Stimulated activated CD8-positive, alpha-beta memory T cell treated with anti-CD3 and anti-CD28 coated beads, Interleukin-12 subunit alpha, Interleukin-12 subunit beta, amount 100 ng/mL, for 24 hours (primary cell): ENCODE data around the gene CASR.

Experiments
- DNase-seq: peaks from one replicate; pipeline ENCODE4 v3.0.0-alpha.2; 2020; ENCODE audit errors: extremely low read depth

Gene CASR

GRCh38 chr3:122257644-122258364, 74.3 kb downstream of the CASR start:
- no peak for DNase-seq

- DNase-seq, result peak; percentile 8
Observed at GRCh38 chr3:122258757-122259371, 75.4 kb downstream of the CASR start.

DNA sequence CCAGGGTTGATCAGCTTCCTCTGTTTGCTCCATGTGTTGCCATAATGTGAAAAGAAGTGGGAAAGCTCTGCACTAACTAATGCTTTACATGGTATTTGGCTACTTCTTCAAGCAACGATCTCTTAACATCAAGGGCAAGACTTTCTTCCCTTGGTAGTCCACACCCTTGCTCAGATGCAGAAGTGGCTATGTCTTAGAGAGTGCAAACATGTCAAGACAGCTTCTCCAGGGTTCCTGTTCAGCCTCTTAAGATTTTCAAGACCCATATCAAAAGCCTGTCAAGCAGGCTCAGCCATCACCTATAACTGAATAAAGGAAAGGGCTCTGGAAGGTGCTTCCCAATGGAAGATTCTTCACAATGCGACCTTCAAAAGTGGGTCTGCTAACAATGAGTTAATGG, 76.7 kb downstream of the CASR start:
- DNase-seq, result no peak

DNA sequence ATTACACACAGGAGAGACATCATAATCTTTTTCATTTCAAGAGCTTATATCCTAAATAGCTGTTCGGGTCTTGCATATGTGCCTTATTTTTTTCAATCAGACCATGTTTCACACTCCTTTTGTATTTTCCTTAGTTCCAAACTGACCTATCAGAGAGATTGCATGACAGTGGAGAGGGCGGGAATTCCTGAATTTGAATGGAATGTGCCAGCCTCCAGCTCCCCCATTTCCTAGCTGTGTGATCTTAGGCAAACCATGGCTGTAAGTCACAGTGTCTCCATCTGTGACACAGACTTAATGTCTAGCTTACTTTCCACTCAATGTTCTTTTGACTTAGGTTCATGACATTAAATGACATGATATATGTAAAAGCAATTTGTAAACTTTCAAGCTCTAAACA, 79.6 kb downstream of the CASR start:
- no peak for DNase-seq

- no peak for DNase-seq
Observed at GRCh38 chr3:122263974-122264588, 80.6 kb downstream of the CASR start.

DNA sequence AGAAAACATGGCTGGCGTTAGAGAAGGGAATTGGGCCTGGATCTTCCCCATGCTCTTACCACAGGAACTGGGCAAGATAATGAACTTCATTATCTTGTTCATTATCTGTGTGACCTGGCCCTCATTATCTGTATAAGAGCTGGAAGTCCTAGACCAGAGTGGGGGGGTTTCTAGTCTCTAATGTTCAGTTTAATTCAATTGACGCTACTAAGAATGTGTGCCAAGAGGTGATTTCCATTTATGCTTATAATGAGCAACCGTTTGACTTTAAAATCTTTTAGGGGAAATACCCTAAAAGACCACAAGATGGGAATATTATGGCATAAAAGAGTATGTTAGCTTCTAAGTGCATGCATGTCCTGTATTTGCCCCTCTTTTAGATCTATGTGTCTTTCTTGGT, 82.5 kb downstream of the CASR start:
- no peak for DNase-seq

DNA sequence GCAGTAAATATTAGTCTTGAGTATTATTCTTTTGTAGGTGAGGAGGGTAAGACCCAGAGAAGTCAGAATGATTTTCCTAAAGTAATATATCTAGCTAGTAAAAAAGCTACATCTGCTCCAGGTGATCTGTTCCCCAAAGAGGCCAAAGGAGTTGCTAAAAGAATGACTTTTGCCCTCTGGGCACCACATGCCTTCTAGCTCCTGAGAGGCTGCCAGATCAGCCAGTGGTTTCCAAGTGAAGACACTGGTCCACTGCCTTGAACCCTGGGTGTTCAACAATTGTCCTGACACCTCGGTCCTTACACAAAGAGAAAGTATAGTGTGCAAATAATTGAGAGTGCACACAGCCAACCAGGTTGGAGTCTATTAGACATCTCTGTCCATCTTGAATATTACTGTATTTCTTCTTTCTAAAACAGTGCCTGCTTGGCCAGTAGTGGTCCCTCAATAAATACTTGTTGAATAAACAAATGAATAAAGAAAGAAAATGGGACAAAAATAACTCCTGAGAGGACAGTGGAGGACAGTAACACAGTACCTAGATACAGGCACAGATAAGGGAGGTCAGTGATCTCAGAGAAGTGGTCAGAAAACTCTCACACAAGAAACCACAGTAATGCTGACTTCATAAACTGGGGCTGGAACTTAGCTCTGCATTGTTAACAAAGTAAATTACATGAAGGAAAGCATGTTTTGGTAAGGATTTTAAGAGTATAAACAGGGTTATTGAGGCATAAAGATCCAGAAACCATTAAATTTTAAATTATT, 85.0 kb downstream of the CASR start:
- DNase-seq, result no peak

DNA sequence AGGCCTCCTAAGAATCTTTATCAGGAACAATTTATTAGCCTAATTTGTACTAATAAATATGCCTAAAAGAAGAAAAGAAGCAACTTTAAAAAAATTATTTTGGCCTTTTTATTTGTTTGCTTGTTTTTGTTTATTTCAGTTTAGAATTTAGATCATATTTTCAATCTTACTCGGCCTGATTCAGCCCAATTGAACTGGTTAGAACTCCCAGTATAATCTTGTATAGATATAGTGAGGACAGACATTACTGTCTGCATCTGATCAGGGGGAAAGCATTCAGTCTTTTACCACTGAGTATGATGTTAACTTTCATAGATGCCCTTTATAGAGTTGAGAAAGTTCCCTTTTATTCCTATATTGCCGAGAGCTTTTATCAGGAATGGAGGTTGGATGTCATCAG, 85.6 kb downstream of the CASR start:
- DNase-seq, result no peak

- DNase-seq, result no peak
Observed at GRCh38 chr3:122271246-122271898, 87.9 kb downstream of the CASR start.

DNA sequence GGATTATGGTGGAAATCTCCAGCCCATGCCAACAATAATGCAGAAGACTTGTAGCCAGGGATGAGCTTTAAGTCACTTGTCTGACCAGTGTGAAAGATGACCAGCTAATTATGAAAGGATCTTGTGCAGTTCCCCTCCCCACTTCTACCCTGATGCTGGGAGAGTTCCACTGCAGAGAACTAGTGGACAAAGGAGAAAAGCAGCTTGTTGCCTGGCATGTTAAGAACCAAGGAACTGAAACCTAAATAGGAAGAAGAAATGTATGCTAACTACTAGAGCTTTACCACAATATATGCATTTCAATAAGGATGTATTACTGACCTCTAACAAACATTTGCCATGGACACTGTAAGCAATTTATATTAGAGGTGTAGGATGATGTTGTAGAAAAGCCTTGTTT, 89.4 kb downstream of the CASR start:
- DNase-seq, result no peak

DNA sequence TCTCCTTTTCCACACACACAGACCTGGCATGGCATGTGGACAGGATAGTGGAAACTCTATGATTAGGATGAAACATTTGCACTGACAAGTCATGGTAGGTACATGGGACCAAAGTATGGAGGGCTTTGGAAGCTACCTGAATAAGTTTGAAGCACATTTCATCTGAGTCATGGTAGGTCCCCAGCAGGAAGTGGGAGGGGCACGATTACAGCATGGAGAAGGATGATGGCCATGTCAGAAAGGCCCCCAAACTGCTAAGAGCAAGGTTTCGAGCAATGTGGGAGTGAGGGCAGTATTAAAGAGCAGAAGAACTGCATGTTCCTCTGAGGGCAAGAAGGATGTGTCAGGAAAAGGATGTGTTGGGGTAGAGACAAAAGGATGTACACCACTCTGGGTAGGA, 90.0 kb downstream of the CASR start:
- no peak for DNase-seq

GRCh38 chr3:122281891-122282290, 98.4 kb downstream of the CASR start:
- no peak for DNase-seq

DNA sequence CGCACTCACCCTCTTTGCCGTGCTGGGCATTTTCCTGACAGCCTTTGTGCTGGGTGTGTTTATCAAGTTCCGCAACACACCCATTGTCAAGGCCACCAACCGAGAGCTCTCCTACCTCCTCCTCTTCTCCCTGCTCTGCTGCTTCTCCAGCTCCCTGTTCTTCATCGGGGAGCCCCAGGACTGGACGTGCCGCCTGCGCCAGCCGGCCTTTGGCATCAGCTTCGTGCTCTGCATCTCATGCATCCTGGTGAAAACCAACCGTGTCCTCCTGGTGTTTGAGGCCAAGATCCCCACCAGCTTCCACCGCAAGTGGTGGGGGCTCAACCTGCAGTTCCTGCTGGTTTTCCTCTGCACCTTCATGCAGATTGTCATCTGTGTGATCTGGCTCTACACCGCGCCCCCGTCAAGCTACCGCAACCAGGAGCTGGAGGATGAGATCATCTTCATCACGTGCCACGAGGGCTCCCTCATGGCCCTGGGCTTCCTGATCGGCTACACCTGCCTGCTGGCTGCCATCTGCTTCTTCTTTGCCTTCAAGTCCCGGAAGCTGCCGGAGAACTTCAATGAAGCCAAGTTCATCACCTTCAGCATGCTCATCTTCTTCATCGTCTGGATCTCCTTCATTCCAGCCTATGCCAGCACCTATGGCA, 100.5 kb downstream of the CASR start:
- no peak for DNase-seq

DNA sequence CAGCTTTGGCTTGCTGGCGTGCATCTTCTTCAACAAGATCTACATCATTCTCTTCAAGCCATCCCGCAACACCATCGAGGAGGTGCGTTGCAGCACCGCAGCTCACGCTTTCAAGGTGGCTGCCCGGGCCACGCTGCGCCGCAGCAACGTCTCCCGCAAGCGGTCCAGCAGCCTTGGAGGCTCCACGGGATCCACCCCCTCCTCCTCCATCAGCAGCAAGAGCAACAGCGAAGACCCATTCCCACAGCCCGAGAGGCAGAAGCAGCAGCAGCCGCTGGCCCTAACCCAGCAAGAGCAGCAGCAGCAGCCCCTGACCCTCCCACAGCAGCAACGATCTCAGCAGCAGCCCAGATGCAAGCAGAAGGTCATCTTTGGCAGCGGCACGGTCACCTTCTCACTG, 101.0 kb downstream of the CASR start:
- no peak for DNase-seq

GRCh38 chr3:122294359-122294758, 110.9 kb downstream of the CASR start:
- no peak for DNase-seq

DNA sequence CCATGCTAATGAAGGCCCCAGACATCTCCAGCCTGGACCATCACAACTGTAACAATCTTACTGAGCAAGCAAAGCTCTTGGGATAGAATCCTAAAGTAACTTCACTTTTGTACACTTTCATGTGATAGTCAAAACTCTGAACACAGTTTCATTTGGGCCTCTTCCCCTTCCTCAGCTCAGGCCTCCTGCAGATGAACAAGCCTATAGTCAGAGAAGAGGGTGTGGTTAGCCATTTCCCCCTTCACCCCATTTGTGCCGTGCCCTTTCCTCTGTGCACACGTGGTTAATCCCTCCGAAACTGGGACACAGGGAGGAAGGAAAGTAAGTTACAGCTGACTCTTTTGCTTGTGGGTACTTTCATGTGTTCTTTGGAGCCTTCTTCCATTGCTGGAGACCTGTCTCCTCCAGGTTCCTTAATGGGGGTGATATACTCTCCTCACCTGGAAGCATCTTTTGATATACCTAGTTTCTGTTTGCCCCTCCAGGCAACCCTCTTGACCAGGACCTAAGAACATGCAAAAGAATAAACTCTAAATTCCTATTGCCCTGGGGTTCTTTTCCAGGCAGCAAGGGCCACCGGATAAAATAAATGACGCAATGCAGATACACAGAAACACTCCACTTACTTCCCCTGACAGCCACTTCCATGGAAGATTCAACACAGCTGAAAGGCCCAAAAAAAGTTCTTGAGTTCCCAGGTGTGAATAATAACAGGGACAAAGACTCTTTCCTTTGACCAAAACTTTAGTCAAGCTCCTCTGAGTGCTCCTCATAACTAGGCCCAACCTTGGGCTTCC, 112.0 kb downstream of the CASR start:
- DNase-seq, result no peak

- DNase-seq, result no peak
Observed at GRCh38 chr3:122298239-122298638, 114.8 kb downstream of the CASR start.

GRCh38 chr3:122299215-122299614, 115.7 kb downstream of the CASR start:
- no peak for DNase-seq

- no peak for DNase-seq
Observed at GRCh38 chr3:122299872-122300460, 116.5 kb downstream of the CASR start.

- DNase-seq, result no peak
Observed at GRCh38 chr3:122301063-122301462, 117.6 kb downstream of the CASR start.
